ENCODE results near the gene RHBDL2. TPM values are rescaled to one million over a fixed set of nuclear protein-coding genes. Genes with fewer than 3 reads are reported as not detected.
"Not testable (repeated sequence)": the region's sequence is repeated elsewhere in the genome, so short reads cannot be mapped to it uniquely, and the experiment has no call there.

RHBDL2 gene
- total RNA-seq, 1 donor from 2014 or later: 0.33 TPM

DNA sequence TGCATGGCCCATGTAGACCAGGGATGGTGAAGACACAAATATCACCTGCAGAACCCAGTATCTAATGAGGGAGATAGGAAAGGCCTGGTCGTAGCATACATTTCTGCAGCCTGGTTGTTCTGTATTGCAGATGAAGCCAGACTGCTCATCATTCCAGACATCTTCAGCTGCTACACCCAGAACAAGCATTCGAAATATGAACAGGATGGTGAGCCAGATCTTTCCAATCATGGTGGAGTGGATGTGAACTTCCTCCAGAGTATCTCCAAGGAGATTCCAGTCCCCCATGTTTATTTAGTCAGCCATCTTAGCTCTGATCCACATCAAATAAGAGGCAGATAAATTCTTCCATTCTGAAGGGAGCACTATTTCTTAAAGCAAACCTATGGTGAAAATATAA, 65.8 kb downstream of the RHBDL2 start:
- DNase-seq (ENCODE audit: low read depth, low spot score): no peak

DNA sequence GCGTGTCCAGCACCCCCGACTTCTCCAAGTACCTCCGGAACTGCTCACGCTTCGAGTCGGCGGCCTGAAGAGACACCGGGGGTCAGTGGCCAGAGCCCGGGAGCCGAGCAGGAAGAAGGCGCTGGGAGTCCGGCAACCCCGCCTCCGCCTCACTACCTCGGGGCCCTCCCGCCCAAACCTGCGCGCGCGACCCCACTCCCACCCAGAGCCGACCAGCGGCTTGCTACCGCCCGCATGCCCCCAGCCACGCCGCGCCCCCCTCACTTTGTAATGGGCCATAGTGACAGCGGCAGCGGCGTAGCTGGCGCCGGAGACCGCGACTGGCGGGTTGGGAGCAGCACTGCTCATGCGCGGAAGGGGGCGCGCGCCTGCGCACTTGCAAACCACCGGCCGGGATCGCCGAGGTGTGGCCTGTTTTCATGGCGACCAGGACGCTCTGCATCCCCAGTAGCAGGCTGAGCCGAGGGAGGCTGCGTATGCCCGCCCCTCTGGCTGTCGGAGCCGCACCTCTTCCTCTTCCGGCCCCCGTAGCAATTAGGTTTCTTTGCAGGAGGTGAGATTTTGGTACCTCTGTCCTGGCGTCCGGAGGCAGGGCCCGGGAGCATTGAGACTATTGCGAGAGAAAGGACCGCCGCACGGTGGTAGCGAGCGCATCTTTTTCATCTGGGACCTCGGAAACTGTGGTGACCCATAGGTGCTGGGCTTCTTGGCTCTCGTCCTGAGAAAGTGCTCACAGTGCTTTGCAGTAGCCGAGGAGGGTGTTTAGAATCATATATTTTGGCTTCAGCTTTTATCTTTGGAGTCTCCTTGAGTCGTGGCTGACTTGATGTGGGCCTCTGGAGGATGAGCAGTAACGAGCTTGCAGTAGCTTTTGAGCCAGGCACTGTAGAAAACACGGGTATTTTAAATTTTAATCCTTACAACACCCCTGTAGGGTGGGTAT, 68.3 kb downstream of the RHBDL2 start, which contains the start of gene MYCBP:
Gene MYCBP, minus strand, starts transcription at position 322 of the 943 bp plus-strand sequence. Its CDS starts 43 bp downstream, at position 279.
- DNase-seq (ENCODE audit: low read depth, low spot score): peak; percentile 80

DNA sequence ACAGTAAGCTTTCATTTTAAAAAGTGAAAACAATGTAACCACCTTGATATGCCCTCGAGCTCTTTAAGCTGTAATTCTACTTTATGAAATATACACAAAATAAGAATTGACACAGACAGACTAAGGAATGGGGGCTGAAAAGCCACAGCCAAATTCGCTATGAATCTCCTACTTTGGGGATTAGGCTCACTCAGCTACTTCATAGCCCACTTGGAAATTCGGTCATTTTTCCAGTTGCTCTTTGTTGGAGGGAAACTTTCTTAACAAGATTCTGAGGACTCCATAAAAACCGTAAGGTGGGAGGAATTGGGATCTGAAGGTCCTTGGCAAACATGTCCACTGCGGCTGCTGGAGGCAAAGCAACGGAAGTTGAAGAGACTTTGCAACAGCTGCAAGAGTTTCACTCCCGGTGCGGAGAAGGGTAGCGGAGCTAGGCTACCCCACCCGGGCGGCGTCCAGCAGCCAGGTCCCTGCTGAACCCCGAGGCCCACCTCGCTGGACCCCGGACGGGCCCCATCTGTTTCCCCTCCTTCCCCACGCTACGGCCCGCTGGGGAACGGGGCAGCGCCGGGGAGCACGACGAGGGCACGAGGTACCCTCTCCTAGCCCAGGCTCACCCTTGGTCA, 69.1 kb downstream of the RHBDL2 start:
- DNase-seq (ENCODE audit: low read depth, low spot score): no peak

DNA sequence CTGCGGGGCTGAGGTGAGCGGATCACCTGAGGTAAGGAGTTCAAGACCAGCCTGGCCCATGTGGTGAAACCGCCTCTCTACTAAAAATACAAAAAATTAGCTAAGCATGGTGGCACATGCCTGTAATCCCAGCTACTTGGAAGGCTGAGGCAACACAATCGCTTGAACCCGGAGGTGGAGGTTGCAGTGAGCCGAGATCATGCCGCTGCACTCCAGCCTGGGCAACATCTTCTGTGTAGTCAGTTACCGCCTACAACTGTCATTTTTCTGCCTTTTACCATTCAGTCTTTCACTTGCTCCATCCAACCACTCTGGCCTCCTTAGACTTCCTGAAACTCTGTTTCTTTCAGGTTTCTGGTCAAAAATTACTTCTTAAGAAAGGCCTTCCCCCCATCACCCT, 70.6 kb downstream of the RHBDL2 start:
- no peak for DNase-seq (ENCODE audit: low read depth, low spot score)

DNA sequence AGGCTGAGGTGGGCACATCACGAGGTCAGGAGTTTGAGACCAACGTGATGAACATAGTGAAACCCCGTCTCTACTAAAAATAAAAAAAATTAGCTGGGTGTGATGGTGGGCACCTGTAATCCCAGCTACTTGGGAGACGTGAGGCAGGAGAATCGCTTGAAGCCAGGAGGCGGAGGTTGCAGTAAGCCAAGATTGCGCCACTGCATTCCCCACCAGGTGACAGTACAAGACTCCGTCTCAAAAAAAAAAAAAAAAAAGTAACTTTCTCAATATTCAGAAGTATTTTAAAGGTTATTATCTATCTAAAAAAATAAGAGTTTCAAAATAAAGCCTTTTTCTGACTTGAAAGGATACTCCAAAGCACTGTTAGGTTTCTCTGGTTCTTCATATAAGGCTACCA, 74.4 kb downstream of the RHBDL2 start:
- no peak for DNase-seq (ENCODE audit: low read depth, low spot score)

DNA sequence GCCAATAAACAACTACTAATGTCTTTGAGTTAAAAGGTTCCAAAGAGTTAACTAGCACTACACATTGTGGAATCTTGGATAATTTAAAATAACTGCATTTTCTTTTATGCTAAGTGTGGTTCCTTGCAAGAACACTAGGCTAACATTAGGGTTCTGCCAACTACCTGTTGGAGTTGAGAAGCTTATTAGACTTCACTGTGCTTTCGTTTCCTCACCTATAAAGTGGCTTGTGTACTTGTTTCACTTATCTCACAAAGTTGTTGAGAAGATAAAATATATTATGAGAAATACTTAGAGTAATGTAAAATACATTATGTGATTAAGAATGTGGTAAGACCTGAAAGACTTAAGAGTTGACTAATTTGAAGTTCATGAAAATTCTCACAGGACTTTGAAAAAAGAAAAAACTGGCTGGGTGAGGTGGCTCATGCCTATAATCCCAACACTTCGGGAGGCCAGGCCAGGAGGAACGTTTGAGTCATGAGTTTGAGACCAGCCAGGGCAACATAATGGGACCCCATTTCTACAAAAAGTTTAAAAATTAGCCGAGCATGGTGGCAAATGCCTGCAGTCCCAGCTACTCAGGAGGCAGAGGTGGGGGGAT, 76.4 kb downstream of the RHBDL2 start:
- DNase-seq (ENCODE audit: low read depth, low spot score): no peak

DNA sequence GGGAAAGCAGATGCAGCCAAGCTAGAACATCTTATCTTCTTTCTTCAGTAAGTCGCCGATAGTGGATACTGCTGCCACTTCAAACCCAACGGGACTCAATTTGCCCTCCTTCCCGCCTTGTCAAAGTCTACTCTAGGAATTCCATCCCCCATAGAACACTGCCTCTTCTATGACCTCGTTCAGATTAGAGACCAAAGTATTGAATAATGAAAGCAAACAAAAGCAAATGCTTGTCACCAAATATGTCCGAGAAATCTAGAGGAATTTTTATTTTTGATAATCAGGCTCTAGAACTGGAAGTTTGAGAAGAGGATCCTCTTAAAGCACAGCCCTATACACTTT, 81.2 kb downstream of the RHBDL2 start:
- DNase-seq (ENCODE audit: low read depth, low spot score): no peak

DNA sequence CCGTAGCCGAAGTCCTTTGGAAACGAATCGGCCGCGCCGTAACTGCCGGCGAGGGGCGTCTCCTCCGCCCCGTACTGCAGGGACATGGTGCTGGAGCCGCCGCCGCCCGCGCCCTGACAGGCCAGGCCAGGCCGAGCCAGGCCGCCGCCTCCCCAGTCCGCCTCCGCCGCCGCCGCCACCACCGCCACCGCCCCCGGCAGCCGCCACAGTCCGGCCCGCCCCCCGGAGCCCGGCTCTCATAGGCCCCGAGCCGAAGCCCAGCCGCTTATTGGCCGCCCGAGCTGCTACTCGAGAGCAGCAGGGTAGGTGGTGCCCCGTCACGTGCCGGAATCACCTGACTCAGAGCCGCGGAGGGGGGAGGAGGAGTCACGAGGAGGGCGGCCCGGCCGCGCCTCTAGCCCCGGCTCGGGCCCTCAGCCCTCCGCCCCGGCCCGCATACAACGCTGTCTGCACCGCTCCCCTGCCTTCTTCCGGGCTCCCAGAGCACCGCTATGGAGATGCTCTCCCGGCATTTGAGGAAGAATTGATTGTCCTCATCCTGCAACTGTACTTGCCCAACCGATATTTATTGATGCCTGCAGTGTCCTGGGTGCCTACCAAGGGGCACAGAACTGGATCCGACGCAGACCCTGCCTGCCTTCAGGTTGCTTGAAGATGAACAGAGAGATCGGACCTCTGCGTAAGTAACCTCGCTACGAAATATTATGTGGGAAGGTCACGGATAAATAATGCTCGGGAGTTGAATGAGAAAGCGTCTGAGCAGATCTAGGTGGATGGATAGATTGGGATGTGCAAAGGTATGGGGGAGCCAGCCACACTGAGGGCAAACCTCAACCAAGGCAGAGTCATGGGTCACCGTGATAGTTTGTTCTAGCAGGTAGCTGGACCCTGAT, 81.8 kb downstream of the RHBDL2 start, which contains the start of gene RRAGC:
Gene RRAGC, minus strand, starts transcription at position 212 of the 893 bp plus-strand sequence. Its CDS starts 126 bp downstream, at position 86.
- peak; percentile 91 for DNase-seq (ENCODE audit: low read depth, low spot score)

DNA sequence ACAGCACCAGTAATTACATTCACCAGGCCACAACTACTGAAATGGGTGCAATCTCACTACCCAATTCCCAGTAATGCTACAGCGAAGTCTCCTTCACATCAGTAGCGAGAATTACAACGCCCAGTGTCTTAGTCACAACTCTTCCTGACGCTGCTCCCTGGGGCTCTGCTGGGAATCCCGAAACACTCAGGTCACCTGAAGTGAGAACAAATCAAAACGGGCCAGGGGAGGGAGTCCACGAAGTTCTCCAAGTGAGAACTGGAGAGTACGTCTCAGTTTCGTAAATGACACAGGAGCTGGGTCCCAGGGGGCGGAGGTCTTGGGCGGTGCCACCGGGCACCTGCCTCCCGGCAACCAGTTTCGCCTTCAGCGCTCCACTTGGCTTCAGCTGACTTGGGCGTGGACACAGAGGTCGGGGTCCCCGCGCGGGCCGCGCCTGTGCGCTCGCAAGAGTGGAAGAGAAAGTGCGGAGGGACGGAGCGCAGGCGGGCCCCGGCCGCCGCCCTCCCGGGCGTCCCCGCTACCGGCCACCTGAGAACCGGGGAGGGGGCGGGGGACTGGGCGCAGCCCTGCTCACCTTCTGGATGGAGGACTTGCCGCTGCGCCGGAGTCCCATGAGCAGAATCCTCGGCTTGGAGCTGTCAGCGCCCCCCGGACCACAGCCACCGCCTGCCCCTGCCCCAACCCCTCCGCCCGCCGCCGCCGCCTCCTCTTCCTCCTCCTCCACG, 82.6 kb downstream of the RHBDL2 start:
- DNase-seq (ENCODE audit: low read depth, low spot score): no peak

DNA sequence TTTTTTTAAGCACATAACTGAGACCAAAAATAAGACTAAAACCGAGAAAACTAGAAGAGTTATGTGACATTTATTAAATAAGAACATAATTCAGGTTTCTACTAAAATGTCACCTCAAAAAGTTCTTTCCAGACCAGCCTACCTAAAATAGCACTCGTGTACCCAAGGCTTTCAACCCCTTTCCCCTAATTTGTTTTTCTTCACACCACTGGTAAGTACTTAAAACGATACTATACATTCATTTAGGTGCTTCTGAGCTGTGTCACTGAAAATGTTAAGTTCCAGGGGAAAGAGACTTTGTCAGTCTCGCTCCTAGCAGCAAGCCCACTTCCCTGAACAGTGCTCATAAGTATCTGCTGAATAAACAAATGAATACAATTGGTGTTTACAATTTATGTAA, 88.8 kb downstream of the RHBDL2 start:
- no peak for DNase-seq (ENCODE audit: low read depth, low spot score)

DNA sequence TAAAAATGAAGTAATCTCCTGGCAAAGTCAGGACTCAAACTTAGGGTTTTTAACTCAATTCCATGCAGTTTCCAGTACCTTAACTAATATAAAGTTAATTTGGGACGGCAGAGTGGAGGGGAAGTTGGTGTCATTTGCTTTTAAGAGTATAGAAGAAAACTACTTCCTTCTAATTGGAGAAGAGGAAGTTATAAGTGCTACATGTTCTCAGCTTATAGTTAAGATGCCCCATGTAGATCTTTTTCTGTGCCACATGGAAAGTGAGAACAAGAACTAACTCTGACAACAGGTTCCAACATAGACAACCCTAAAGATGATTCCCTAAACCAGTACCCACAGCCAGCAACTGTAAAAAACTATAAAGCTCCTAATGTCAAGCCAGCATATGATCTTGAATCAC, 93.6 kb downstream of the RHBDL2 start:
- DNase-seq (ENCODE audit: low read depth, low spot score): no peak

DNA sequence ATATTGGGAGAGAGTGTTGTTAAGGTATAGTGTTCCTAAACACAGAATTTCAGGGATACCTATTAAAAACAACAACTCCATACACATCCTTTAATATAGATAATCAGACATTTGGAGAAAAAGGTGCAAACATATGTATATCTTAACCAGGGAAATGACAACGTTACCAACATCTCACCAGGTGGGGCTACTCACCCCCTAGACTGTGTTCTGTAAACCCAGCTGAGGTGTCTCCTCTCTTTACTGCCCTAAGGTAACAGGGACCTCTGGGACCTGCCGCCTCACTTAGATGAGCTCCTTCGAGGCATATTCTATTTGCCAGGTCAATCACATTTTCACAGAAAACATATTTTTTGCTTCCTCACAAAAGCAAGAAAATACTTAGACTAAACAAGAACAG, 95.4 kb downstream of the RHBDL2 start:
- DNase-seq (ENCODE audit: low read depth, low spot score): no peak

DNA sequence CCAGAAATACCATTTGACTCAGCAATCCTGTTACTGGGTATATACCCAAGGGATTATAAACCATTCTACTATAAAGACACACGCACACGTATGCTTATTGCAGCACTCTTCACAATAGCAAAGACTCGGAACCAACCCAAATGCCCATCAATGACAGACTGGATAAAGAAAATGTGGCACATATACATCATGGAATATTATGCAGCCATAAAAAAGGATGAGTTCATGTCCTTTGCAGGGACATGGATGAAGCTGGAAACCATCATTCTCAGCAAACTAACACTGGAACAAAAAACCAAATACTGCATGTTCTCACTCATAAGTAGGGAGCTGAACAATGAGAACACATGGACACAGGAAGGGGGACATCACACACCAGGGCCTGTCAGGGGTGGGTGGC, 96.5 kb downstream of the RHBDL2 start:
- DNase-seq (ENCODE audit: low read depth, low spot score): not testable (repeated sequence)

DNA sequence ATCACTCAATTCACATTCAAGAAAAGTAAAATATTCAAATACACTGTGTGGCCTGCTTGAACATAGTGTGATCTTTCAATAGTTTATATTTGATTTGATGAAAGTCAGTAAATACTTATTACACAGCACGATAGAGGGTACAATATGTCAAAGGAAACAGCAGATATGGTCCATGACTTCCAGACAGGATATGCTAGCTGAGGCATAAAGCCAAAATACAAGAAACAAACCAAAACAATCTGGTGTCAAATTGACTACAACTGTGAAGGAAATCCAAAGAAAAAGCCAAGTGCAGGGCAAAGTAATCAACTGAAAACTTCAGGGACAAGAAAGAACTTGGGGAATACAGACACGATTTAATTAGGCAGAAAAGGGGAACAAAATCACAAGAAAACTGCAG, 101.3 kb downstream of the RHBDL2 start:
- DNase-seq (ENCODE audit: low read depth, low spot score): no peak

DNA sequence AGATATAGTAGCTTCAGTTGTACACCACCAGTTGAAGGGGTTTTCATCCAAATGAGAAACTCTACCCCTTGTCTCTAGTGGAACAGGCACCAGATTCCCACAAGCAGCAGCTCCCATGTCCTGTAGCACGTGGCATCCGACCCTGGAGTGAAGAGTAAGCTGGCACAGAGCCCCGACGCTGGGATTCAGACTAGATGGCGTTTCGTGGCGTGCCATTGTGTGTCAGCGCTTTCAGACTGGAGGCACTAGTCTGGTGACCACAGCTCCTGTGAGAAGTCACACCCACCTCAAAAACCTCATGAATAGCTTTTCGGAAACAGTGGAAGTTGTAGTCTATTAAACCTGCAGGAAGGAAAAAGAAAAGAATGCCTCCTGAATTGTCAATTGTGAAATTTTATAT, 102.3 kb downstream of the RHBDL2 start:
- peak; percentile 27 for DNase-seq (ENCODE audit: low read depth, low spot score)

DNA sequence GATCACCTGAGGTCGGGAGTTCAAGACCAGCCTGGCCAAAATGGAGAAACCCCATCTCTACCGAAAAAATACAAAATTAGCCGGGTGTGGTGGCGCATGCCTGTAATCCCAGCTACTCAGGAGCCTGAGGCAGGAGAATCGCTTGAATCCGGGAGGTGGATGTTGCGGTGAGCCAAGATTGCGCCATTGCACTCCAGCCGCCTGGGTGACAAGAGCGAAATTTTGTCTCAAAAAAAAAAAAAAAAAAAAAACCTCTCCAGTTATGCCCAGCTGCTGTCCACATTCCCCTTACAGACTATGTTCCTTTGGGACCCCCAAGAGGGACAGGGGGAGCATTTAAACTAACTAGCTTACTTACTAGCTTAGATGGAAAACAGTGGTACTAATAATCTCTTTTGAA, 105.3 kb downstream of the RHBDL2 start:
- not testable (repeated sequence) for DNase-seq (ENCODE audit: low read depth, low spot score)
